ENCODE results near the gene C14orf180. TPM values are rescaled to one million over a fixed set of nuclear protein-coding genes. Genes with fewer than 3 reads are reported as not detected.

Gene C14orf180
- total and polyA plus RNA-seq, 4 donors = 0.12 to 0.48 (median 0.30) TPM

GRCh38 chr14:104593241-104593701, 13.7 kb downstream of the C14orf180 start:
- no peak for TF ChIP-seq CTCF (IDR thresholded peaks at IDR 0.05; ENCODE audit: control extremely low read depth, extremely low read depth)
- Histone ChIP-seq H3K27me3 (ENCODE audit: control insufficient read depth in 3 of 3, insufficient read depth in 3 of 3, low read length in 2 of 3) (peaks cover 0 to 5% (median 0%) of the 10 kb centered on the region in 3 donors), H3K9ac (ENCODE audit: insufficient read depth in 1 of 2, low read length in 2 of 2) (no peak overlapping the region), H3K27ac (ENCODE audit: low read depth in 1 of 2, low read length in 1 of 2) (no peak overlapping the region), H3K9me3 (ENCODE audit: control insufficient read depth in 4 of 4, insufficient read depth in 3 of 4, low read length in 3 of 4) (no peaks in the 10 kb centered on the region), H3K4me3 (no peak overlapping the region), H3K4me1 (ENCODE audit: control insufficient read depth in 5 of 5, insufficient read depth in 5 of 5, low read length in 5 of 5) (peaks cover 0 to 3% (median 0%) of the 10 kb centered on the region in 5 donors), H3K36me3 (ENCODE audit: control insufficient read depth in 4 of 4, insufficient read depth in 4 of 4, low read length in 4 of 4) (no peaks in the 10 kb centered on the region)
- DNase-seq (peak in 1 of 3 donors; percentile 8), ATAC-seq (ENCODE audit: insufficient read depth, low FRiP score) (no peak)
- 75 to 83% methylated on average over 18 of the region's 18 CpGs for WGBS, 2 donors

DNA sequence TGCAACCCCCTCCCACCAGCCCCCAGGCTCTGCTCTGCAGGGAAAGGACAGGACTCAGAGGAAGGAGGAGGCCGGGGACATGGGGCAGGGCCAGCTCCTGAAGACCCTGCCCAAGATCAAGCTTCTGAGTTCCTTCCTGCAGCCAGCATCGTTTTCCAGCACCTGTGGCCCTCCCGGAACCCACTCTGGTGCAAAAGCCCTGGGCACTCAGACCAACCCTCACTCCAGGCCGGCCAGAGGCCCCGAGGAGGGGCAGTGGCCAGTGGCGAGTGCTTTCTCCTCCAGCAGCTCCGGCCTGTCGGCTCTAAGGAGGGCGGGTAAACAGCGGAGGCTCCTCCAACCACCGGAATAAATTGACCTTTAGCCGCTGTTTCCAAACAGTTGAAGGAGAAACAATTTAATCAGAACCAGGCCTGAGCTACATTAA, 14.2 kb downstream of the C14orf180 start:
- Histone ChIP-seq H3K4me1 (ENCODE audit: control insufficient read depth in 5 of 5, insufficient read depth in 5 of 5, low read length in 5 of 5) (peaks cover 0 to 7% (median 0%) of the 10 kb centered on the region in 5 donors), H3K27ac (ENCODE audit: low read depth in 1 of 2, low read length in 1 of 2) (no peak overlapping the region), H3K27me3 (ENCODE audit: control insufficient read depth in 3 of 3, insufficient read depth in 3 of 3, low read length in 2 of 3) (peaks cover 0 to 5% (median 0%) of the 10 kb centered on the region in 3 donors), H3K4me3 (no peak overlapping the region), H3K9ac (ENCODE audit: insufficient read depth in 1 of 2, low read length in 2 of 2) (no peak overlapping the region), H3K9me3 (ENCODE audit: control insufficient read depth in 4 of 4, insufficient read depth in 3 of 4, low read length in 3 of 4) (no peaks in the 10 kb centered on the region), H3K36me3 (ENCODE audit: control insufficient read depth in 4 of 4, insufficient read depth in 4 of 4, low read length in 4 of 4) (no peaks in the 10 kb centered on the region)
- ATAC-seq (ENCODE audit: insufficient read depth, low FRiP score) = no peak
- TF ChIP-seq CTCF (IDR thresholded peaks at IDR 0.05; ENCODE audit: control extremely low read depth, extremely low read depth) = no peak
- WGBS, 2 donors = 64 to 73% methylated on average over 12 of the region's 12 CpGs
- DNase-seq = peak in 1 of 3 donors; percentile 10

DNA sequence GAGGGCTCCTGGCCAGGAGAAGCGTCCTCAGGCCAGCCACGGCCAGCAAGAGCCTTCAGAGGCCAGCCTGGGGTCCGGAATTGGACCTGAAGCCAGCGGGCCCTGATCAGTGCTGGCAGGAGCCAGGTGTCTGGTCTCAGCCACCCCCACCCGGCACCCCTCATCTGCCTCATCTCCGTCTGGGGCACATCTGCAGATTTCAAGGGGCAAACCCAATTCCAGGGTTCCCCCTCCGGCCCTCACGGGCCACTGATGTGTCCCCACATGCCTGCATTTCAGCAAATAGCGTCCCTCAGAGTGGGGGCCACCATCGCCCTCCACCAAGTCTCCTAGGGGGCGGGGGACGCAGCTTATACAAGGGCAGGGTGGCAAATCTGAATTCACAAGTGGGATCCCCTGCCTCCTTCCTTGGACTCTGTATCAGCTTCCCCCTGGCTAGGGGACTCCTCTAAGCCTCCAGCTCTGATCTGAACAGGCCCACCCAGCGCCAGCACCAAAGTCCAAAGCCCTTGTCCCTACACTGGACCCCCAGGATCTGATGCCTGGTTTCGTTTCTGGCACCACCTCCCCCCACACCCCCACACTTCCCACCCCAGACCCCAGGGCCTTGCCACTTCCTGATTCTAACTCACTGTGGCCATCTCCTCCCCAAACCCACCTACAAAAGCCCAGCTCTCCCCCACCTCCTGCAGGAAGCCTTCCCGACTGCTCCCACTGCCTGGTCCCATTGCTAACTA, 14.9 kb downstream of the C14orf180 start:
- no peak for ATAC-seq (ENCODE audit: insufficient read depth, low FRiP score)
- TF ChIP-seq CTCF (IDR thresholded peaks at IDR 0.05; ENCODE audit: control extremely low read depth, extremely low read depth) = no peak
- 79 to 81% methylated on average over 15 of the region's 15 CpGs for WGBS, 2 donors
- no peaks in the 10 kb centered on the region for H3K36me3 ChIP-seq (ENCODE audit: control insufficient read depth in 4 of 4, insufficient read depth in 4 of 4, low read length in 4 of 4)
- no peak overlapping the region for H3K4me3 ChIP-seq
- H3K9ac ChIP-seq (ENCODE audit: insufficient read depth in 1 of 2, low read length in 2 of 2) = no peak overlapping the region
- peak in 1 of 3 donors; percentile 12 for DNase-seq
- H3K27ac ChIP-seq (ENCODE audit: low read depth in 1 of 2, low read length in 1 of 2) = no peak overlapping the region
- H3K9me3 ChIP-seq (ENCODE audit: control insufficient read depth in 4 of 4, insufficient read depth in 3 of 4, low read length in 3 of 4) = no peaks in the 10 kb centered on the region
- peaks cover 0 to 5% (median 0%) of the 10 kb centered on the region in 3 donors for H3K27me3 ChIP-seq (ENCODE audit: control insufficient read depth in 3 of 3, insufficient read depth in 3 of 3, low read length in 2 of 3)
- H3K4me1 ChIP-seq (ENCODE audit: control insufficient read depth in 5 of 5, insufficient read depth in 5 of 5, low read length in 5 of 5) = peaks cover 0 to 8% (median 0%) of the 10 kb centered on the region in 5 donors

Measured in lung (tissue), 12 donors.